Endothelial cell (in vitro differentiated cells): ENCODE data around the gene MINDY3. TPM values are rescaled to one million over a fixed set of nuclear protein-coding genes. Genes with fewer than 3 reads are reported as not detected.
"Not testable (repeated sequence)": the region's sequence is repeated elsewhere in the genome, so short reads cannot be mapped to it uniquely, and the experiment has no call there.

Experiments
- DNase-seq: peaks from one replicate; pipeline ENCODE4 v3.0.0; 2021; ENCODE audit warnings: low spot score
- H3K27ac Mint-ChIP-seq: one replicate; pipeline ENCODE4 v1.8.0; 2021; ENCODE audit warnings: mixed read lengths, inconsistent platforms; ENCODE audit not compliant: unreplicated experiment
- H3K27me3 Mint-ChIP-seq: one replicate; pipeline ENCODE4 v1.8.0; 2021; ENCODE audit warnings: mild to moderate bottlenecking, moderate library complexity, mixed read lengths, inconsistent platforms; ENCODE audit not compliant: unreplicated experiment
- H3K36me3 Mint-ChIP-seq: one replicate; pipeline ENCODE4 v1.8.0; 2021; ENCODE audit warnings: mild to moderate bottlenecking, low read depth, mixed read lengths, inconsistent platforms; ENCODE audit not compliant: unreplicated experiment
- H3K4me1 Mint-ChIP-seq: one replicate; pipeline ENCODE4 v1.8.0; 2021; ENCODE audit warnings: mild to moderate bottlenecking, mixed read lengths, inconsistent platforms; ENCODE audit not compliant: unreplicated experiment
- H3K4me3 Mint-ChIP-seq: one replicate; pipeline ENCODE4 v1.8.0; 2021; ENCODE audit warnings: mild to moderate bottlenecking, mixed read lengths, inconsistent platforms; ENCODE audit not compliant: unreplicated experiment
- H3K9me3 Mint-ChIP-seq: one replicate; pipeline ENCODE4 v1.8.0; 2021; ENCODE audit warnings: mixed read lengths, inconsistent platforms; ENCODE audit not compliant: unreplicated experiment
- CTCF ChIP-seq: fragments of 200-600 bp; sonication (generic); IDR thresholded peaks from one replicate; pipeline ENCODE4 v1.5.0; 2021; ENCODE audit warnings: antibody characterized with exemption; ENCODE audit not compliant: unreplicated experiment
- total RNA-seq: library from RNA; stranded (reverse); fragmentation: NEBNext Ultra II Directional; extraction: Animal tissue kit (Norgen Biotek cat#: 25700); gene quantifications from one replicate; pipeline ENCODE4 v1.2.1, GENCODE V29; 2021; ENCODE audit not compliant: unreplicated experiment

MINDY3 gene
- total RNA-seq, 1 donor from 2014 or later: 26.1 TPM

- no peak for DNase-seq
- Mint-ChIP-seq H3K4me1 (no peaks in the 10 kb centered on the region), H3K9me3 (no peaks in the 10 kb centered on the region)
Measured at GRCh38 chr10:15764892-15765454, 95.3 kb downstream of the MINDY3 start.

GRCh38 chr10:15763006-15763405 is 97.3 kb downstream of the MINDY3 start:
- Mint-ChIP-seq H3K27ac (no peak overlapping the region), H3K27me3 (peaks cover 3% of the 10 kb centered on the region), H3K4me3 (no peak overlapping the region), H3K9me3 (no peaks in the 10 kb centered on the region), H3K36me3 (no peaks in the 10 kb centered on the region), H3K4me1 (no peaks in the 10 kb centered on the region)
- DNase-seq: no peak
- TF ChIP-seq CTCF: no peak

More at GRCh38 chr10:15764892-15765454, 95.3 kb downstream of the MINDY3 start:
- H3K27me3 Mint-ChIP-seq: peaks cover 1% of the 10 kb centered on the region
- no peak overlapping the region for H3K27ac Mint-ChIP-seq
- no peak for TF ChIP-seq CTCF
- H3K4me3 Mint-ChIP-seq: no peak overlapping the region
- no peaks in the 10 kb centered on the region for H3K36me3 Mint-ChIP-seq

- H3K4me3 Mint-ChIP-seq, H3K36me3 Mint-ChIP-seq, DNase-seq, H3K4me1 Mint-ChIP-seq, H3K27ac Mint-ChIP-seq, H3K27me3 Mint-ChIP-seq, H3K9me3 Mint-ChIP-seq: not testable (repeated sequence)
Measured at GRCh38 chr10:15762239-15762638, 98.1 kb downstream of the MINDY3 start.

- not testable (repeated sequence) for H3K36me3 Mint-ChIP-seq, DNase-seq, H3K27me3 Mint-ChIP-seq, H3K4me3 Mint-ChIP-seq, H3K27ac Mint-ChIP-seq, H3K9me3 Mint-ChIP-seq, H3K4me1 Mint-ChIP-seq
Measured at GRCh38 chr10:15761224-15761623, 99.1 kb downstream of the MINDY3 start.

GRCh38 chr10:15760681-15761080 is 99.6 kb downstream of the MINDY3 start:
- no peak overlapping the region for H3K27ac Mint-ChIP-seq
- H3K27me3 Mint-ChIP-seq: peaks cover 6% of the 10 kb centered on the region
- no peak for TF ChIP-seq CTCF
- no peak for DNase-seq
- H3K9me3 Mint-ChIP-seq: no peaks in the 10 kb centered on the region
- no peaks in the 10 kb centered on the region for H3K4me1 Mint-ChIP-seq
- no peak overlapping the region for H3K4me3 Mint-ChIP-seq
- no peaks in the 10 kb centered on the region for H3K36me3 Mint-ChIP-seq

- H3K4me1 Mint-ChIP-seq: no peaks in the 10 kb centered on the region
- H3K27ac Mint-ChIP-seq: no peak overlapping the region
Measured at GRCh38 chr10:15759265-15759664, 101.0 kb downstream of the MINDY3 start.

More at GRCh38 chr10:15759265-15759664, 101.0 kb downstream of the MINDY3 start:
- DNase-seq: no peak
- peaks cover 6% of the 10 kb centered on the region for H3K27me3 Mint-ChIP-seq
- H3K9me3 Mint-ChIP-seq: no peaks in the 10 kb centered on the region
- no peaks in the 10 kb centered on the region for H3K36me3 Mint-ChIP-seq
- no peak overlapping the region for H3K4me3 Mint-ChIP-seq
- no peak for TF ChIP-seq CTCF
